Fibroblast of gingiva (primary cell): ENCODE data around the gene CHKB.
"Not testable (repeated sequence)": the region's sequence is repeated elsewhere in the genome, so short reads cannot be mapped to it uniquely, and the experiment has no call there.

ENCODE experiments used
- DNase-seq: peaks from one replicate; pipeline ENCODE4 v3.0.0-alpha.2; 2011; ENCODE audit warnings: low read depth

The CHKB gene, protein sequence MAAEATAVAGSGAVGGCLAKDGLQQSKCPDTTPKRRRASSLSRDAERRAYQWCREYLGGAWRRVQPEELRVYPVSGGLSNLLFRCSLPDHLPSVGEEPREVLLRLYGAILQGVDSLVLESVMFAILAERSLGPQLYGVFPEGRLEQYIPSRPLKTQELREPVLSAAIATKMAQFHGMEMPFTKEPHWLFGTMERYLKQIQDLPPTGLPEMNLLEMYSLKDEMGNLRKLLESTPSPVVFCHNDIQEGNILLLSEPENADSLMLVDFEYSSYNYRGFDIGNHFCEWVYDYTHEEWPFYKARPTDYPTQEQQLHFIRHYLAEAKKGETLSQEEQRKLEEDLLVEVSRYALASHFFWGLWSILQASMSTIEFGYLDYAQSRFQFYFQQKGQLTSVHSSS

DNA sequence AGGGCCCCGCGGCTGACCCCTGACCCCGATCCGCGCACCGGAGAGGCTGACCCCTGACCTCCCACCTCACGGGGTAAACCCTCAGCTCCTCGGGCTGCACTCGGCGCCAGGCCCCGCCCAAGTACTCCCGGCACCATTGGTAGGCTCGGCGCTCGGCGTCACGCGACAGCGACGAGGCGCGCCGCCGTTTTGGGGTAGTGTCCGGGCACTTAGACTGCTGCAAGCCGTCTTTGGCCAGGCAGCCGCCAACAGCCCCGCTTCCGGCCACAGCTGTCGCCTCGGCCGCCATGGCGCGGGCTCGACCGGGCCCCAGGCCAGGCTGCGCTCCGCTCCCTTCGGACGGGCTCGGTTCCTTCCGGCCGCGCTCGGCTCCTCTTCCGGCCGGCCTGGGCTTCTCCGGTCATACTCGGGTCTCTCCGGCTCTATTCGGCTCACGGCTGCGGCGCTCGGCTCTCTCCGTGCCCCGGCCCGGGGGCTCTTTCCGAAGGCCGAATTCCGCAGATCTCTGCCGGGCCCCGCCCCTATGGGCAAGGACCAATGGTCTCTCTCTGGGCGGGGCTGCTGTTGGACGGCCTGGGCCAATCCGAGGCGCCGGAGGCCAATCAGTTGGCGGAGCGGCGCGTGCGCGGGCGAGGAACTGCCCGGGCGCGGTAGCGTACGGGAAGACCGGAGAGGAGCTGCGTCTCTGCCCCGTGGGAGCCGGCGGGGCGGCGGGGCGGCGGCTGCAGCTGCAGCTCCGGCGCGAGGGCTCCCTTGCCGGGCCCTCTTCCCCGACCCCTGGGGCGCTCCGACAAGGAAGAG, at the start of gene CHKB:
TSS of gene CHKB (minus strand) at position 357 of the 801 bp plus-strand sequence. CDS start at position 289, 68 bp downstream.
- DNase-seq, result peak; percentile 97

DNA sequence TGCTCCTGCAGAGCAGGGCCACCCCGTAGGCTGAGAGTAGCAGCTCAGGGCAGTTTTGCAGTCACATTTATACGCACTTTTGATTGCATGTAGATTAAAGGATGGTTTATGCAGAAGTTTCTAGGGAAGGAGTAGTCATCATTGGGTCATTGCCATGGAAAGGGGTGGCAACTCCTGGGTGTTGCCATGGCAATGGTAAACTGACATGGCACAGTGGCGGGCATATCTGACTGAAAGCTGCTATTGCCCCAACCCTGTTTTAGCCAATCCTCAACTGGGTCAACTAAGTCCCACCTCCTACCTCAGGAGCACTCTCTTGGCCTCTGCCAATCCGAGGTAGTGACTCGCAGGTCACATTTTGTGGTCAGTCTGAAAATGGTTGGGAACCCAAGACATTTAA, 47.7 kb upstream of the CHKB start:
- no peak for DNase-seq

DNA sequence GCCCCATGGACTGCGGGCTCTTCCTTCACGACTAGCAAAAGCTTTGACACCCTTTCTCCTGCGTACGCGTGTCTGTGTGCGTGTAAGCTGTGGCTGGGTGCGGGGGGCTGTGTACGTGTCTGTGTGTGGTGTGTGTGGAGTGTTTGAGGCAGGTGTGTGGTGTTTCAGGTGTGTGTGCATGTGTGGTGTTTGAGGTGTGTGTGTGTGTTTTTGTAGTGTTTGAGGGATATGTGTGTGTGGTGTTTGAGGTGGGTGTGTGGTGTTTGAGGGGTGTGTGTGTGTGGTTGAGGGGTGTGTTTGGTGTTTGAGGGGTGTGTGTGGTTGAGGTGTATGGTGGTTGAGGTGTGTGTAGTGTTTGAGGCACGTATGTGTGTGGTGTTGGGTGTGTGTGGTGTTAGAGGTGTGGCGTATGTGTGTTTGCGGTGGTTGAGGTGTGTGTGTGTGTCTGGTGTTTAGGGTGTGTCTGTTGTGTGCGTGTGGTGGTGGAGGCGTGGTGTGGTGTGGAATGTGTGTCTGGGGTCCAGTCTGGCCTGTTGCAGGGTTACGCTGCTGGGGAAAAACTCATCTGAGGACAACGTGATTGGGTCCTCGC, 46.0 kb upstream of the CHKB start:
- DNase-seq, result no peak

DNA sequence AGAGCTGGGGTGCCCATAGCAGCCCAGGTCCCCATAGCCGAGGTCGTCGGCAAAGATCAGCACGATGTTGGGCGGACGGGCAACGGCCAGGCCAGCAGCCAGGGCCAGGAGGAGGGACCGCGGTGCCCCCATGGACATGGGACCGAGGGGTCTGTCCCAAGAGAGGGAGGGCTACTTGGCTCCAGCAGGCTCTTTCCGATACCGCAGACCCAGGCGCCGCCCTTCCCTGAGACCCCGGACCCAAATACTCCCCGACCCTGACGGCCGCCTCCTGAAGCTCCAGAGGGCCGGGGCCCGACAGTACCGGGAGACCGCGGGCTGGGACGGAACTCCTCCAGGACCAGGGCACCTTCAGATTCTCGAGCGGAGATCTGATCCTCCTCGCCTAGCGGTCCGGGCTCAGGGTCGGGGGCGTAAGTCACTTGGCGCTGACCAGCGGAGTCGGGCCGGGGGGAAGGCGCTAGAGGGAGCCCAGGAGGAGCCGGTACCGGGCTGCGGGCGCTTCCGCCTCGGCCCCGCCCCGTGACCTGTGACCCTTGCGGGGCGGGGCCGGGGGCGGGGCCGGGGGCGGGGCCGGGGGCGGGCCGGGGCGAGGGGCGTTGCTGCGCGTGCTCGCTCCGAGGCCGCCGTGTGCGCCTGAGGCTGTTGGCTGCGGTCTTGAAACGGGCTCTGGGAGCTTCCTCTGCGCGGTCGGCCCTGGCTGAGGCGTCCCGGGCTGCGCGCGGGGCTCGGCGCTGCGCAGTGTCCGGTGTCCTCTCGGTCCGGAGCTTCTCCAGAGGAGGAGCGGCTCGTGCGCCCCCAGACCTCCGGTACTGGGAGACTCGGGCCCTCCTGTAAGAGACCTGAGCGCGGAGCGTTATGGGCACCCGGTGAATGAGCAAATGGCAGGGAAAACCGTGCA, 45.2 kb upstream of the CHKB start, which contains the start of gene ARSA:
TSS of gene ARSA (minus strand) at position 511 of the 901 bp plus-strand sequence. CDS start at position 138, 373 bp downstream.
- DNase-seq, result peak; percentile 83

DNA sequence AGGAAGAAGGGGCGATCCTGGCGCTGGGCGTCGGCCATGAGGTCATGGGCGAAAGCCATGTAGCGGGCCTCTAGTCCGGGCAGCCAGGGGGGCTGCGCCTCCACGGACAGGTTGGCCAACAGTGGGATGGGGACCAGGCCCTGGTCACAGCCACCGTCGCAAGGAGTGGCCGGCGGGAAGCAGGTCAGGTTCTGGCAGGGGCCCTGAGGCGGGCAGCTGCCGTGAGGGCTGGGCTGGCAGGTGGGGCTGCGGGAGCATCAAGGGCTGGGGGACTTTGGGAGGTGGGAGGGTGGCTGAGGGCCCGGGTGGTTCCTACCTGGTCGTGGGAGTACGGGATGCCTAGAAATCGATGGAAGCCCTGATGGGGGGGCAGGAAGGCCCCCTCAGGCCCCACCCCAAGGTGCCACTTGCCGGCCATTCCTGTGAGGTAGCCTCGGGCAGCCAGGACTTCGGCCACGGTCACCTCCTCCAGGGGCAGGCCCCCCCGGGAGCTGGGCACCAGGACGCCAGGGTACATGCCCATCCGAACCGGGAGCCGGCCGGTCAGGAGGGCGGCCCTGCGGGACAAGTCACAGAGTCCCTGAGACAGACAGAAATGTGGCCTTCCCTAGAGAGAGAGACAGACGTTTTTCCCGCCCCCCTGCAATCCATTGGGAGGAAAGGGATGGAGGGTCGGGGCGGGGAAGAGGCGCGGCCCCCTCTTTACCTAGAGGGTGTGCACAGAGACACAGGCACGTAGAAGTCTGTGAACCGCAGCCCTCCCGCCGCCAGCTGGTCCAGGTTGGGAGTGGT, 44.4 kb upstream of the CHKB start:
- no peak for DNase-seq

DNA sequence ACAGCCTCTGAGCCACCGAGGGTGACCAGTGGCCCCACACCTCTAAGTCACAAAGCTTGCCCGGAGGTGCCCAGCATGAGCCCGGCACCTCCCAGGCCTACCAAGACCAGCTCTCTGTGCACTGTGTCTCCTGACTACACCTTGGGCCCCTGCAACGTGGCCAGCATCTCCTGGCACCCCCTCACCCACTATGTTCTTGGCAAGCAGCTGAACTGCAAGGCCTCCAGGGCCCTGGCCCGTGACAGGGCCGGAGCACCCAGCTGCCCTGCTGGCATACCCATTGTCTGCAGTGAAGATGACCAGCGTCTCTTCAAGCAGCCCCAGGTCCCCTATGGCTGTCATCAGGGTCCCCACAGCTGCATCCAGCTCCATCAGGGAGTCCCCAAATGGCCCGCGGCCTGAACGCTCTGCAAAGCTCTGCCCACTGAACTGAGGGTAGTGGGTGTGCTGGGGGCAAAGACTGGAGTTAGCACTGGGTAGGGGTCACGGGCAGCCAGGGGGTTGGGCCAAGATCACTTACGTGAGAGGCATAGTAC, 43.7 kb upstream of the CHKB start:
- DNase-seq, result no peak

DNA sequence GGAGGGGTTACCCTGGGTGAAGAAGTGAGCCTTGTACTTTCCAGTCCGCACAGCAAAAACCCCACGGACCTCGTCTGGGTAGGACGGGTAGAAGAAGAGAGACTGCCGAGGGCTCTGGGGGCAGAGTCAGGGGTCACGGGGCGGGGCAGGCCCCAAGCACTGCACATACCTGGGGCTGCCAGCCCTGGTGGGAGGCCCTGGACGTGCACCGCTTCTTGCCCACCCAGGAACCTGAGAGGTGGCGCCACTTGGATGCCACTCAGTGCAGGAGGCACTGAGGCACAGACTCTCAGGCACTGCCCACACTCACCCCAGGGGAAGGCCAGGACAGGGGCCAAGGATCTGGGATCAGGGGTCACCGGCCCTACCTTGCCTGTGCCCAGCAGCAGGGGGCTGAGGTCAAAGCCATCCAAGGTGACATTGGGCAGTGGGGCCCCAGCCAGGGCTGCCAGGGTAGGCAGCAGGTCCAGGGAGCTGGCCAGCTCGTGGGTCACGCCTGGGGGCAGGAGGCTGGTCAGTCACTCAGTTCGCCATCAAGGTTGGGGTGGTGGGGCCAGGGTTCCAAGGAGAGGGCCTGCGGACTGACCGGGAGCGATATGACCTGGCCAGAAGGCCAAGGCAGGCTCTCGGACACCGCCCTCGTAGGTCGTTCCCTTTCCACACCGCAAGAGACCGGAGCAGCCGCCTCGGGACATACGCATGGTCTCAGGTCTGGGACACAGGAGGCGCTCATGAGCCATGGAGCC, 43.1 kb upstream of the CHKB start:
- DNase-seq, result no peak

DNA sequence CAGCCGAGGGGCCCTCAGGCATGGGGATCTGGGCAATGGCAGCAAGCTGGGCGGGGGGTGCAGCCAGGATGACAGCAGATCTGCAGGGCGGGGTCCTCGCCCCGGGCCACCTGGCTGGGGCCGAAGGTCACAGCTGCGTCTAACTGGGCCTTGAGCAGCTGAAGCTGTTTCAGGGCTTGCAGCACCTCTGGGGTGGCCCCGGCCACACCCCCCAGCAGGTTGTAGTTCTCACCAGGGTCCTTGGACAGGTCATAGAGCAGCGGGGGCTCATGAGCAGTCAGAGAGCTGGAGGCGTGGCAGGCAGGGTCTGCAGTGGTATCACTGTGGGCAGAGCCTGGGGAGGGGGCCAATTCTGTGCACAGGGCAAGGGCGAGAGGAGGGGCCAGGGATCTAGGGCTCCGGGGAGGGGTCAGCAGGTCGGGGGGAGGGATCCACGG, 42.5 kb upstream of the CHKB start:
- DNase-seq, result no peak

DNA sequence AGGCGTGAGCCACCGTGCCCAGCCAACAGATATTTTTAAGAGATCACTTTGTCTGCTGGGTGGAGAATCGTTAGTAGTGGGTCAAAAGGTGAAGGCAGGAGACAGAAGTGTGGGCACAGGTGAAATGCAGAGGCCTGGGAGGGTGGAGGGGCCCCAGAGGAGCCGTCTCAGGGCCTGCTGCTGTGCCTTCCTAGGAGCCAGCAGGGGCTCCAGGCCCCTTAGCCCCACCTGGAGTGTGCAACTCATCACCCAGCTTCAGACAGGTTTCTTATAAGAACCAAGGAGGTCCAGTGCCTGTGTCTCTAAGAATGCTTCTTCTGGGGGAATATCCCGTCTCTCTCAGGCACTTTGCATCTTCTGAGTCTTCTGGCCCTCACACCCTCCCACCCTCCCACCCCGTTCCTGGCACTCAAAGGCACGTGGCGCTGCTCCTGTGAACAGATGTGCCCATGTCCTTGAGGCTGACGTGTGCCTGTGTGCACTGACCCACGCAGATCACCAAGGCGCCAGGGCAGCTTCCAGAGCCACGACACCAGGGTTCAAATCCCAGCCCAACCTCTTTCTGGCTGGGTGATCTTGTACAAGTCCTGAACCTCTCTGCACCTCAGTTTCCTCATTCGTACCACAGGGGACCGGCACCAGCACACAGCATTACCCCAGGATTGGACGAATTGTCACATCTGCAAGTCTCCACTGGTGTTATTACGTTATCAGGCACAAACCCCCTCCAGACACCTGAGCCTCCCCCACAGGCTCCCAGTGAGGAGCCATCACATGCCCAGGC, 41.9 kb upstream of the CHKB start:
- DNase-seq, result no peak

DNA sequence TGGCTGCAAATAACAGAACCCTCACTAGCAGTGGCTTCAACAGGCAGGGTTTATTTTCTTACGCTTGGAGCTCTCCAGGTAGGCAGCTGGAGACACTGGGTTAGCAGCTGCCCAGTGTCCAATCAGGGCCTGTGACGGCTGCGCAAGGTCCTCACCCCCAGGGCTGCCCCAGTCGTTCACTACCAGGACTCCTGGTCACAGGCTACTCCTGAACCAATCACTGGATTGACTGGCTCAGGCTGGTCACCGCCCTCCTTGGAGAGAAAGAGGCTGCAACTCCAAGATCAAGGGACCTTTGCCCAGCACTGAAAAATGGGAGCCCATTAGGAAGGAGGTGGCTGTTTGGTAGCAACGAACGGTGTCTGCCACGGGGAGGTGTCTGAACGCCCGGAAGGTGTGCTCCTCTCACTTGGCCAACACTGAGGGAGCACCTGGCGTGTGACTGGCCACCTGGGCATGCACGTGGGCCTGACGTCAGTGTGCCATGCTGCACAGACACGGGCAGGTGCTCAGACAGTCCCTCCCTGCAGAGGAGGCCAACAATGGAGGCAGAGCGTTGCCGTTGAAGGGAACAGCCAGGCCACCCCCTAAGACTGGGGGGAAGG, 40.2 kb upstream of the CHKB start:
- no peak for DNase-seq

DNA sequence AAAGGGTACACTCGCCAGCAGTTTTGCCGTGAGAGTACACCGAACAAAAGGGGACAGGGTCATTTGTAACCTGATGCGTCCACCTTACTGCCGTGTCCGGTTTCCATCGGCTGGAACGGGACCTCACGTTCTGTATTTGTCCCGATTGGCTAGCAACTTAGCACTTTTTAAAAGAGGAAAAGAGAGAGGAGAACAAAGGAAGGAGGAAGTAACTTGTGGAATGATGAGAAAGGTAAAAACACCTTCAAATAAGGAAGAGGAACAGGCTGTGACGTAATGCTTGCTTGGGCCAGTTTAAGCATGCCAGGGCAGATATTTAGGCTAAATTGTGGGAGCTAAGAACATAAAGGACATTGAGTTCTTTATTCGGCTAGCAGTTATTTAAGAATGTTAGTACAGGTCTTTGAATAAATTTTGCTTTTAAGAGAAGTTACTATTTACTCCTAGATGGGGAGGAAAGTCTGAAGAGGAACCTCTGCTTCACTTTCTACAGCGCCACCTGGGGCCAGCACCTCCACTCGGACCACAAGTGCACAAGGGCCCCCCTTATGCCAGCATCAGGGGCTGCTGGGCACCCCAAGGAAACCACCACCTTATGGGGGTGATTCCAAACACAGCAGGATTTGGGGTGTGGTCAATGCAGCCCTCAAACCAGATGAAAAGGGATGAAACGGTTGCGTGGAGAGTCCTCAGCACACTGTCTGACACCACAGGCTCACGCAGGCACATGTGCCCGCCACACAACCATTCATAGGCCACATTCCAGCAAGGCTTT, 39.5 kb upstream of the CHKB start:
- no peak for DNase-seq

DNA sequence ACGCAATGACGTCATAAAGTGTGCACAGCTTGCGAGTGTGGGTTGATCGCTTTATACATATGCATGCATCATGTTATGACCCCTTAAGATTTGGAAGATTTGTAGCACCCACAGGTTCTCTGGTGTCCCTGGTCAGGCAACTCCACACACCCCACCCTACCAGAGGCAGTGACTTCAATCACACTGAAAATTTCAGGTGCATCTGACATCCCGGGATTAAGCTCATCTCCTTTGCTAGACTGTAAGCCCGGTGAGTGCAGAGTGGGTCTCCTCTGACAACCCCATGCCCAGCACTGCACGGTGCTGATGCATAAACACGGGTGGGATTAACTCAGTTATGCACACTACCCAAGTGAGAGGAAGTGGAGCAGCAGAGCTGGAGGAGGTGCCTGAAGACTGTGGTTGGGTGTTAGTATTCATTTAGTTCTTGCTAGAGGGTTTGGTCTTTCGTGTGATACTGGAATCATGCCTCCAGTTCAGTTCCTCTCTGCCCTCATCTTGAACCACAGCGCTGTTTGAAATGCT, 38.8 kb upstream of the CHKB start:
- DNase-seq, result no peak

DNA sequence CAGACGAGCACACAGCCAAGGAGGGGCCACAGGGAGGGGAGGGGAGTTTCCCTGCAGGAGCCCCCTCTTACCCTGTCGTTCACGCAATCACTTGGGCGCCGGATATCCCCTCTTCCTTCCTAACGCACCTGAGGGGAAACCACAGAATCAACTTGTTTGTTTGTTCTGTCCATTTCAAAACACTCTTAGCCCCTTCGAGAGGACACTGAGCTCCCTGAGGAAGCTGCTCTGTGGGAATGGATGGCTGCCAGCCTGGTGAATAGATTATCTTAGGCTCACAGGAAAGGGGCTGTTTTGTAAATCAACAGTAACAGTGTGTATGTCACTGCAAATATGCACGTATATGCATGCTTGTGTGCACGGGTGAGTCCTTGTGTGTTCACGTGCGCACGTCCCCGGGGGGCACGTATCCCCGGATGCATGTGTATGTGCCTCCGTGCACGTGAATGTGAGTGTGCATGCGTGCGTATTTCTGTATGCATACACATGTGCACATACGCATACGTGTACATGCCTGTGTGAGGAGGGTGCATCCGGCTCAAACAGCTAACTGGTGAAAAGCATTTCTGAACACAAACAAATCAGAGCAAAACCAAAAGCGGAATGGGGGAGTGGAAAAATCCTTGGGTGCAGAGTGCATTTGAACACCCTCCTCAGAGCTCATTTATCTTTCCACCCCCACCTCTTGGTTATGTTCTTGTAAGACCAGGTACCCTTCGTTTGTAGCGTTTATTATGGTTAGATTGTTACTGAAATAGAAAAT, 38.1 kb upstream of the CHKB start:
- no peak for DNase-seq

DNA sequence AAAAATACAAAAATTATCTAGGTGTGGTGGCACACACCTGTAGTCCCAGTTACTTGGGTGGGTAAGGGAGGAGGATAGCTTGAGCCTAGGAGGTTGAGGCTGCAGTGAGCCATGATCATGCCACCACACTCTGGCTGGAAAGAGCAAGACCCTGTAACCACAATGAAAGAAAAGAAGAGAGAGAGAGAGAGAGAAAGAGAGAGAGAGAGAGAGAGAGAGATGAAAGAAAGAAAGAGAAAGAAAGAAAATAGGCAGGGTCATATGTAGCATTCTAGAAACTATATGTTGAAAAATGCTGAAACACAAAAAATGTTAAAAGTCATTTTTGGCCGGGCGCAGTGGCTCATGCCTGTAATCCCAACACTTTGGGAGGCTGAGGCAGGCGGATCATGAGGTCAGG, 31.6 kb upstream of the CHKB start:
- DNase-seq, result not testable (repeated sequence)

DNA sequence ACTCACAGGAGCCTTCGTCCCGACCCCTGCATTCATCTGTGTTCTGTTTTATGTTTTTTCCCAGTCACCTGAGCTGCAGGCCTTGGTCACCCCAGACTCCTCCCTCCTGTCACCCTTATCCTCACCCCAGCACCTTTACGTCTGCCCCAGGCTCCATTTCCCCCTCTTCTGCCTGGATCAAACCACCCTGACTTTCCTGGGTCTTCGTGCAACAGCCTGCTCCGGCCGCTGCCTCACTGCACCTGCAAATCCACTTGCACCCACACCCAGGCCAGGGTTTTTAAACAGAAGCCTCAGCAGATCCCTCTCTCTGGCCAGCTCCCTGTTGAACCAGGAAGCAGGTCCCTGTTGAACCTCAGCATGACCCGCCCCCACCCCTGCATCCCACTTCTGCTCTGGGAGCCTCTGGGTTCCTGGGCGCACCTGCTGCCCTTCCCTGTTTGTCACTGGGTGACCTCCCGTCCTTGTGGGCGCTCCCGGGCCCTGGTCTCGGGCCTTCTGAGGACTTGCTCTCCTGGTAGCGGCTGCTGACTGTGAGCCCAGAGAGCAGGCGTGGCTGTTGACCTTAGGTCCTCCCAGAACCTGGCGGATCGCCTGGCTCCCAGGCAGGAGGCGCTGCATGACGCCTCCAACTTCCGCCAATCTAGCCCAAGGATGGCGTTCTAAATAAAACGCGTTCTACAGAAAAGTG, 30.8 kb upstream of the CHKB start:
- no peak for DNase-seq
